Endodermal cell (in vitro differentiated cells): ENCODE data around the gene KIAA1671. TPM values are rescaled to one million over a fixed set of nuclear protein-coding genes. Genes with fewer than 3 reads are reported as not detected.
A peak's percentile ranks its signal among the peaks of the same experiment; 100 is the strongest.

Source experiments
- DNase-seq: peaks from one replicate; pipeline ENCODE4 v3.0.0-alpha.2; 2017
- H3K27ac ChIP-seq: 2 replicates; pipeline ENCODE4 v1.5.1; 2013; ENCODE audit warnings: mild to moderate bottlenecking, low read depth, low read length, moderate library complexity
- H3K27me3 ChIP-seq: 2 replicates; pipeline ENCODE4 v1.6.1; 2013; ENCODE audit warnings: mild to moderate bottlenecking, low read length, moderate library complexity; ENCODE audit not compliant: insufficient read depth, control insufficient read depth, poor library complexity, severe bottlenecking
- H3K36me3 ChIP-seq: 2 replicates; pipeline ENCODE4 v1.7.0; 2013; ENCODE audit warnings: mild to moderate bottlenecking, low read length, moderate library complexity; ENCODE audit not compliant: control insufficient read depth, insufficient read depth
- H3K4me1 ChIP-seq: one replicate; pipeline ENCODE4 v1.7.0; 2013; ENCODE audit warnings: low read length; ENCODE audit not compliant: control insufficient read depth, insufficient read depth
- H3K4me3 ChIP-seq: 2 replicates; pipeline ENCODE4 v1.5.1; 2013; ENCODE audit warnings: mild to moderate bottlenecking, low read length, moderate library complexity
- H3K9ac ChIP-seq: 2 replicates; pipeline ENCODE4 v1.6.1; 2013; ENCODE audit warnings: mild to moderate bottlenecking, low read length, moderate library complexity; ENCODE audit not compliant: poor library complexity, severe bottlenecking; ENCODE audit errors: extremely low read depth
- H3K9me3 ChIP-seq: 2 replicates; pipeline ENCODE4 v1.6.1; 2013; ENCODE audit warnings: mild to moderate bottlenecking, low read length, moderate library complexity; ENCODE audit not compliant: control insufficient read depth
- H3K27ac Mint-ChIP-seq: 2 replicates; pipeline ENCODE4 v1.8.0; 2020; ENCODE audit warnings: mixed read lengths
- H3K27me3 Mint-ChIP-seq: 2 replicates; pipeline ENCODE4 v1.8.0; 2021; ENCODE audit warnings: mild to moderate bottlenecking, mixed read lengths; ENCODE audit not compliant: insufficient read depth
- H3K36me3 Mint-ChIP-seq: 2 replicates; pipeline ENCODE4 v1.8.0; 2020; ENCODE audit warnings: low read depth, mixed read lengths
- H3K4me1 Mint-ChIP-seq: 2 replicates; pipeline ENCODE4 v1.8.0; 2020; ENCODE audit warnings: mixed read lengths
- H3K4me3 Mint-ChIP-seq: 2 replicates; pipeline ENCODE4 v1.8.0; 2020; ENCODE audit warnings: mild to moderate bottlenecking, moderate library complexity, mixed read lengths
- H3K9me3 Mint-ChIP-seq: 2 replicates; pipeline ENCODE4 v1.8.0; 2020; ENCODE audit warnings: mild to moderate bottlenecking, mixed read lengths
- CTCF ChIP-seq: fragments of 200-600 bp; sonication (generic); conservative IDR thresholded peaks from 2 replicates; pipeline ENCODE4 v1.5.0; 2021; ENCODE audit warnings: antibody characterized with exemption, mild to moderate bottlenecking
- WGBS, 2 experiments: methylation state at CpG; one replicate each; pipeline versions ENCODE4 v1.1.5 to v1.1.7; 2013; ENCODE audit warnings: missing lambda C conversion rate in 2 of 2, mixed read lengths in 1 of 2; ENCODE audit not compliant: insufficient coverage in 1 of 2, insufficient read length in 1 of 2; 5-methylcytosine and 5-hydroxymethylcytosine counted together
- total RNA-seq, 2 donors: library from RNA; stranded (reverse); fragmentation: NEBNext Ultra II Directional in 1 of 2; extraction: Animal tissue kit (Norgen Biotek cat#: 25700) in 1 of 2; gene quantifications; 2 replicates in 1 of 2; 3 replicates in 1 of 2; pipeline ENCODE4 v1.2.1, GENCODE V29; 2021

Gene KIAA1671
- total RNA-seq, 2 donors from 2014 or later: 38.8 to 43.7 TPM

- H3K9ac ChIP-seq: no peak overlapping the region
- WGBS, 2 experiments: 81 to 84% methylated on average over 5 to 8 of the region's 8 CpGs
- no peaks in the 10 kb centered on the region for H3K36me3 ChIP-seq
- no peak for TF ChIP-seq CTCF
- Mint-ChIP-seq H3K27me3 (no peaks in the 10 kb centered on the region), H3K4me3 (no peak overlapping the region), H3K9me3 (no peaks in the 10 kb centered on the region), H3K36me3 (peaks cover 2% of the 10 kb centered on the region), H3K27ac (peak overlapping the region; percentile 64), H3K4me1 (peaks cover 14% of the 10 kb centered on the region)
- H3K9me3 ChIP-seq: no peaks in the 10 kb centered on the region
- peaks cover 5% of the 10 kb centered on the region for H3K4me1 ChIP-seq
- H3K27me3 ChIP-seq: no peaks in the 10 kb centered on the region
- H3K4me3 ChIP-seq: no peak overlapping the region
- DNase-seq: peak; percentile 63
- peak overlapping the region; percentile 42 for H3K27ac ChIP-seq
Observed at GRCh38 chr22:25153961-25154666, 201.6 kb downstream of the KIAA1671 start.

GRCh38 chr22:25154667-25154999, 202.1 kb downstream of the KIAA1671 start:
- Mint-ChIP-seq H3K4me3 (no peak overlapping the region), H3K9me3 (no peaks in the 10 kb centered on the region), H3K27ac (no peak overlapping the region), H3K36me3 (peaks cover 2% of the 10 kb centered on the region), H3K4me1 (peaks cover 14% of the 10 kb centered on the region), H3K27me3 (no peaks in the 10 kb centered on the region)
- DNase-seq: no peak
- H3K36me3 ChIP-seq: no peaks in the 10 kb centered on the region
- no peak overlapping the region for H3K9ac ChIP-seq
- H3K9me3 ChIP-seq: no peaks in the 10 kb centered on the region
- H3K4me3 ChIP-seq: no peak overlapping the region
- peak overlapping the region; percentile 42 for H3K27ac ChIP-seq
- 91 to 94% methylated on average over 2 of the region's 2 CpGs for WGBS, 2 experiments
- H3K27me3 ChIP-seq: no peaks in the 10 kb centered on the region
- no peak for TF ChIP-seq CTCF
- H3K4me1 ChIP-seq: peaks cover 5% of the 10 kb centered on the region

GRCh38 chr22:25156736-25157135, 204.2 kb downstream of the KIAA1671 start:
- Mint-ChIP-seq H3K36me3 (peaks cover 2% of the 10 kb centered on the region), H3K9me3 (no peaks in the 10 kb centered on the region), H3K4me3 (no peak overlapping the region), H3K27me3 (no peaks in the 10 kb centered on the region), H3K4me1 (peaks cover 14% of the 10 kb centered on the region), H3K27ac (no peak overlapping the region)
- Histone ChIP-seq H3K4me1 (peaks cover 5% of the 10 kb centered on the region), H3K9me3 (no peaks in the 10 kb centered on the region), H3K27me3 (no peaks in the 10 kb centered on the region), H3K9ac (no peak overlapping the region), H3K27ac (no peak overlapping the region), H3K4me3 (no peak overlapping the region), H3K36me3 (no peaks in the 10 kb centered on the region)
- DNase-seq: no peak
- TF ChIP-seq CTCF: no peak
- WGBS, 2 experiments: 83 to 96% methylated on average over 3 of the region's 4 CpGs
